Activated CD8-positive, alpha-beta memory T cell treated with anti-CD3 and anti-CD28 coated beads for 48 hours (primary cell): ENCODE data around the gene ABCD1.

Experiments
- DNase-seq, 3 experiments: peaks; one replicate each; pipeline ENCODE4 v3.0.0-alpha.2; 2020; ENCODE audit warnings: low read depth in 2 of 3, low spot score in 2 of 3

ABCD1 gene

GRCh38 chrX:153750127-153750774, 25.6 kb downstream of the ABCD1 start:
- DNase-seq, result no peak

GRCh38 chrX:153755136-153755535, 30.5 kb downstream of the ABCD1 start:
- no peak for DNase-seq

GRCh38 chrX:153761863-153762262, 37.2 kb downstream of the ABCD1 start:
- no peak for DNase-seq

- DNase-seq, result no peak
These were observed 38.0 kb downstream of the ABCD1 start for GRCh38 chrX:153762626-153763173.

GRCh38 chrX:153763298-153763932, 38.8 kb downstream of the ABCD1 start:
- no peak for DNase-seq

GRCh38 chrX:153763989-153764755, 39.5 kb downstream of the ABCD1 start, which contains the start of gene PLXNB3:
PLXNB3 (plus strand) TSS chrX:153764249; CDS start chrX:153765536, 1,287 bp downstream.
- peak; percentile 28 to 74 (median 42) for DNase-seq

- DNase-seq, result no peak
These were observed 40.1 kb downstream of the ABCD1 start for GRCh38 chrX:153764786-153765137.

GRCh38 chrX:153765138-153766079, 40.8 kb downstream of the ABCD1 start:
- DNase-seq, result no peak

- DNase-seq, result no peak
These were observed 41.6 kb downstream of the ABCD1 start for GRCh38 chrX:153766098-153766817.

GRCh38 chrX:153766871-153767673, 42.4 kb downstream of the ABCD1 start:
- no peak for DNase-seq

- DNase-seq, result no peak
These were observed 43.0 kb downstream of the ABCD1 start for GRCh38 chrX:153767674-153768055.

GRCh38 chrX:153768311-153769157, 43.9 kb downstream of the ABCD1 start:
- DNase-seq, result no peak

GRCh38 chrX:153769158-153769864, 44.7 kb downstream of the ABCD1 start:
- DNase-seq, result no peak

- DNase-seq, result no peak
These were observed 45.4 kb downstream of the ABCD1 start for GRCh38 chrX:153769865-153770600.

GRCh38 chrX:153770601-153771414, 46.2 kb downstream of the ABCD1 start:
- no peak for DNase-seq
